ENCODE data around the gene PPP3CA. TPM values are rescaled to one million over a fixed set of nuclear protein-coding genes. Genes with fewer than 3 reads are reported as not detected.

The PPP3CA gene
- total and polyA plus RNA-seq, 2 donors from 2014 or later = 6.9 to 31.5 TPM

DNA sequence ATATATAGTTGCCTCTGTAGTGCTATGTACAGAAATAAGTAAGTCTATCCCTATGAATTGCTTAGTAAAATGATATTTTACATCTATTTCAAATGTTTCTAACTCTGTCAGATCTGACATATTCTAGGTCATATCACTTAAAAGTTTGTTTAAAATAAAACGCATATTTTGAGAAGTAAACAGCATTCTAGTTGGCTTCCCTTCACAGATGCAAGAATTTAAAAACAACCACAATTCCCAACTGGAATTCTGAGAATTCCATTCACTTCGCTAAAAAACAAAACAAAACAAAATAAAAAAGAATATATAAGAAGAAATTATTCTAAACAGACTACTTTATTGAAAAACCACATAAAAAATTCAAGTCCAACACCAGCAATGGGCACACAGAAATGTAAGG, 126.0 kb downstream of the PPP3CA start:
- H3K27ac ChIP-seq (ENCODE audit: low read depth in 2 of 2, low read length in 2 of 2) = no peak overlapping the region
- DNase-seq (no peak), FAIRE-seq (no peak)
- H3K4me1 ChIP-seq (ENCODE audit: control insufficient read depth in 2 of 3, insufficient read depth in 2 of 3, low read depth in 1 of 3, low read length in 3 of 3) = peaks cover 0 to 4% (median 4%) of the 10 kb centered on the region in 3 donors
- intact Hi-C loops (cut with DNase I) = no loop called here
- H3K4me3 ChIP-seq (ENCODE audit: low read length in 3 of 3) = no peak overlapping the region
- no peaks in the 10 kb centered on the region for H3K27me3 ChIP-seq (ENCODE audit: control insufficient read depth, insufficient read depth, low read length)
- H3K9ac ChIP-seq (ENCODE audit: low read length in 3 of 3) = no peak overlapping the region
- no peaks in the 10 kb centered on the region for H3K36me3 ChIP-seq (ENCODE audit: control insufficient read depth in 2 of 3, insufficient read depth in 3 of 3, low read length in 3 of 3)
- no peaks in the 10 kb centered on the region for H3K9me3 ChIP-seq (ENCODE audit: control insufficient read depth in 2 of 3, insufficient read depth in 1 of 3, low read length in 3 of 3)
- TF ChIP-seq CTCF (IDR thresholded peaks at IDR 0.05; ENCODE audit: borderline replicate concordance, extremely low read depth, insufficient read depth) = no peak

DNA sequence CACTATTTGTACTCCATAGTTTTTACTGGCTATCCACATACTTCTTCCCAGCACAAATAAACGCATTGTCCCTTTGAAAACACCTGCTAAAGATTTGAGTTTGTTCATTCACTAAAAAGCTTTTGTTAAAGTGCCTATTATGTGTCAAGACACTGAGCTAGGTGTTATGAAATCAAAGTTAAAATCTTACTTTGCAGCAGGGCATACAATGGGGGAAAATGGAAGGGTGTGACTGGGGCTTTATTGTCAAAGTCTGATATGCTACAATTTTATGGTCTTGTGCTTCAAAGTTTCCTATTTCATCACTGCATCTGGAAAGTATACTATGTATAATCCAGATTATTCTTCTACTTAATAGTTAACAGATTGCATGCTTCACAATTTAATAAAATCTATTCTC, 128.4 kb downstream of the PPP3CA start:
- intact Hi-C loops (cut with DNase I) = no loop called here
- Histone ChIP-seq H3K9me3 (ENCODE audit: control insufficient read depth in 2 of 3, insufficient read depth in 1 of 3, low read length in 3 of 3) (no peaks in the 10 kb centered on the region), H3K9ac (ENCODE audit: low read length in 3 of 3) (no peak overlapping the region), H3K36me3 (ENCODE audit: control insufficient read depth in 2 of 3, insufficient read depth in 3 of 3, low read length in 3 of 3) (no peaks in the 10 kb centered on the region), H3K27me3 (ENCODE audit: control insufficient read depth, insufficient read depth, low read length) (no peaks in the 10 kb centered on the region), H3K4me1 (ENCODE audit: control insufficient read depth in 2 of 3, insufficient read depth in 2 of 3, low read depth in 1 of 3, low read length in 3 of 3) (peaks cover 0 to 4% (median 4%) of the 10 kb centered on the region in 3 donors), H3K27ac (ENCODE audit: low read depth in 2 of 2, low read length in 2 of 2) (no peak overlapping the region), H3K4me3 (ENCODE audit: low read length in 3 of 3) (no peak overlapping the region)
- FAIRE-seq (no peak), DNase-seq (no peak)
- no peak for TF ChIP-seq CTCF (IDR thresholded peaks at IDR 0.05; ENCODE audit: borderline replicate concordance, extremely low read depth, insufficient read depth)

DNA sequence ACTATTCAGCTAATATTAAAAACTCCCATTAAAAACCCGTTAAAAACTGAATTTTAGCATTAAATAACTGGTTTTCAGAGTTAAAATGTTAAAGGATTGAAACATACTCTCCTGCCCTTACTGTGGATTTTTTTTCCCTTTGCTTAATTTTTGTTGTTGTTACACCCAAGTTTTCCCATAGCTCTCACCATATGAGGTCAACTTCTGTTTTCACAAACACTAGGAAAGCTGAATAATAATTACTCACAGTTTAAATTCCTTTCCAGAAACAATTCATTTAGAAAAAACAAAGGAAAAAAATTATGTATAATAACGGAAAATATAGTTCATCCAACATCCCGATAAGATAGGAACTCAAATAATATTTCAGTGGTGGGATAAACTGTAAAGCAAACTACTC, 129.0 kb downstream of the PPP3CA start:
- intact Hi-C loops (cut with DNase I) = no loop called here
- H3K27me3 ChIP-seq (ENCODE audit: control insufficient read depth, insufficient read depth, low read length) = no peaks in the 10 kb centered on the region
- peak; percentile 27 for FAIRE-seq
- no peak overlapping the region for H3K9ac ChIP-seq (ENCODE audit: low read length in 3 of 3)
- TF ChIP-seq CTCF (IDR thresholded peaks at IDR 0.05; ENCODE audit: borderline replicate concordance, extremely low read depth, insufficient read depth) = no peak
- H3K27ac ChIP-seq (ENCODE audit: low read depth in 2 of 2, low read length in 2 of 2) = no peak overlapping the region
- no peak for DNase-seq
- no peaks in the 10 kb centered on the region for H3K9me3 ChIP-seq (ENCODE audit: control insufficient read depth in 2 of 3, insufficient read depth in 1 of 3, low read length in 3 of 3)
- H3K4me1 ChIP-seq (ENCODE audit: control insufficient read depth in 2 of 3, insufficient read depth in 2 of 3, low read depth in 1 of 3, low read length in 3 of 3) = peaks cover 0 to 4% (median 4%) of the 10 kb centered on the region in 3 donors
- H3K36me3 ChIP-seq (ENCODE audit: control insufficient read depth in 2 of 3, insufficient read depth in 3 of 3, low read length in 3 of 3) = no peaks in the 10 kb centered on the region
- H3K4me3 ChIP-seq (ENCODE audit: low read length in 3 of 3) = no peak overlapping the region
